Lower leg skin (tissue), 4 donors: ENCODE measurements around the gene OGFR. TPM values are rescaled to one million over a fixed set of nuclear protein-coding genes. Genes with fewer than 3 reads are reported as not detected.

ENCODE experiments used
- DNase-seq, 2 donors: peaks; one replicate each; pipeline ENCODE4 v3.0.0-alpha.2; 2019; ENCODE audit warnings: low spot score in 2 of 2
- H3K4me3 ChIP-seq: fragments of 200-600 bp; sonication (generic); 2 replicates; pipeline ENCODE4 v1.5.1; 2017; ENCODE audit warnings: mild to moderate bottlenecking, low read depth; ENCODE audit not compliant: poor library complexity, severe bottlenecking
- POLR2A ChIP-seq, 2 donors: fragments of 450-650 bp; IDR thresholded peaks; one replicate each; pipeline ENCODE4 v1.6.1; 2016 to 2017; ENCODE audit warnings: antibody characterized with exemption in 2 of 2, mild to moderate bottlenecking in 1 of 2, moderate library complexity in 1 of 2
- WGBS, 2 donors: methylation state at CpG; one replicate each; pipeline ENCODE4 v1.1.5; 2018; 5-methylcytosine and 5-hydroxymethylcytosine counted together
- intact Hi-C: fragments of 100-400 bp; cut with DNase I; formaldehyde crosslinking; loops from one replicate; pipeline ENCODE4 v1.15.0; 2023; ENCODE audit warnings: low total_unique reads
- total RNA-seq, 4 donors: library from RNA; depleted of rRNA; stranded (reverse); fragments of >200 nt; gene quantifications; one replicate each; pipeline ENCODE4 v1.1.0, GENCODE V29; 2016
- TF ChIP-seq, protein P1 (sequence below), 3 donors: fragments of 450-650 bp; IDR thresholded peaks; one replicate each; pipeline ENCODE4 v1.5.1; 2016; ENCODE audit warnings: antibody characterized with exemption in 3 of 3, mild to moderate bottlenecking in 3 of 3, moderate library complexity in 2 of 3

Gene OGFR
- total RNA-seq, 4 donors from 2014 or later: 50.3 to 76.9 (median 58.5) TPM

- H3K4me3 ChIP-seq: no peak overlapping the region
- 93 to 98% methylated on average over 4 of the region's 4 CpGs for WGBS, 2 donors
- no peak for DNase-seq
- TF ChIP-seq, protein P1, sequence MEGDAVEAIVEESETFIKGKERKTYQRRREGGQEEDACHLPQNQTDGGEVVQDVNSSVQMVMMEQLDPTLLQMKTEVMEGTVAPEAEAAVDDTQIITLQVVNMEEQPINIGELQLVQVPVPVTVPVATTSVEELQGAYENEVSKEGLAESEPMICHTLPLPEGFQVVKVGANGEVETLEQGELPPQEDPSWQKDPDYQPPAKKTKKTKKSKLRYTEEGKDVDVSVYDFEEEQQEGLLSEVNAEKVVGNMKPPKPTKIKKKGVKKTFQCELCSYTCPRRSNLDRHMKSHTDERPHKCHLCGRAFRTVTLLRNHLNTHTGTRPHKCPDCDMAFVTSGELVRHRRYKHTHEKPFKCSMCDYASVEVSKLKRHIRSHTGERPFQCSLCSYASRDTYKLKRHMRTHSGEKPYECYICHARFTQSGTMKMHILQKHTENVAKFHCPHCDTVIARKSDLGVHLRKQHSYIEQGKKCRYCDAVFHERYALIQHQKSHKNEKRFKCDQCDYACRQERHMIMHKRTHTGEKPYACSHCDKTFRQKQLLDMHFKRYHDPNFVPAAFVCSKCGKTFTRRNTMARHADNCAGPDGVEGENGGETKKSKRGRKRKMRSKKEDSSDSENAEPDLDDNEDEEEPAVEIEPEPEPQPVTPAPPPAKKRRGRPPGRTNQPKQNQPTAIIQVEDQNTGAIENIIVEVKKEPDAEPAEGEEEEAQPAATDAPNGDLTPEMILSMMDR (IDR thresholded peaks at IDR 0.05): no peak
- no peak for TF ChIP-seq POLR2A (IDR thresholded peaks at IDR 0.05)
- intact Hi-C loops: no loop called here
Measured at GRCh38 chr20:62763404-62763803, 41.2 kb upstream of the OGFR start.

- 88 to 90% methylated on average over 21 to 25 of the region's 26 CpGs for WGBS, 2 donors
- no peak for DNase-seq
- TF ChIP-seq, protein P1 (IDR thresholded peaks at IDR 0.05): no peak
- no peak for TF ChIP-seq POLR2A (IDR thresholded peaks at IDR 0.05)
- H3K4me3 ChIP-seq: no peak overlapping the region
- intact Hi-C loops: no loop called here
Measured at GRCh38 chr20:62764156-62764935, 40.3 kb upstream of the OGFR start.

- 83 to 93% methylated on average over 6 of the region's 6 CpGs for WGBS, 2 donors
- intact Hi-C loops: no loop called here
- no peak overlapping the region for H3K4me3 ChIP-seq
- no peak for DNase-seq
- TF ChIP-seq POLR2A (IDR thresholded peaks at IDR 0.05): no peak
- TF ChIP-seq, protein P1 (IDR thresholded peaks at IDR 0.05): no peak
Measured at GRCh38 chr20:62765021-62765420, 39.6 kb upstream of the OGFR start.

- H3K4me3 ChIP-seq: no peak overlapping the region
- intact Hi-C loops: no loop called here
- TF ChIP-seq, protein P1 (IDR thresholded peaks at IDR 0.05): no peak
- no peak for TF ChIP-seq POLR2A (IDR thresholded peaks at IDR 0.05)
- WGBS, 2 donors: 79 to 80% methylated on average over 11 to 15 of the region's 15 CpGs
- no peak for DNase-seq
Measured at GRCh38 chr20:62765432-62766070, 39.1 kb upstream of the OGFR start.

DNA sequence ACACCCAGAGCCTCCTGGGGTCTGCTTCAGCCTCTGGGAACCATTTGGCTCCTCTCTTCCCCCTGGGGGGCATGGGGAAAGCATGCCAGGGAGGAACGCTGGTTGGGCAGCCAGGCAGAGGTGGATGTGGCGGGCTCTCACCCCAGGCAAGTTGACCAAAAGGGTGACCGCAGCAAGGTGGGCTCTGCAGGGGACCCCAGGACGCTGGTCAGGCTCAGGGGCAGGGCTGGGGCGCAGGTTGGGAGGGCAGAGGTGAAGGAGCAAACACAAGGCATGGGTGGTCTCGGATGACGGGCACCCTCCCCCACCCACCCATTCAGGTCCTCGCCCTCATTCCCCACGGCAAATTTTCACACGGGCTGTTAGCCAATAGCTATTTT lies 38.6 kb upstream of the OGFR start:
- H3K4me3 ChIP-seq: no peak overlapping the region
- DNase-seq: no peak
- intact Hi-C loops: no loop called here
- WGBS, 2 donors: 43 to 53% methylated on average over 10 of the region's 10 CpGs
- TF ChIP-seq, protein P1 (IDR thresholded peaks at IDR 0.05): no peak
- TF ChIP-seq POLR2A (IDR thresholded peaks at IDR 0.05): no peak
